HepG2 (cell line): Measurements from ENCODE around the gene CRTC2. TPM values are rescaled to one million over a fixed set of nuclear protein-coding genes. Genes with fewer than 3 reads are reported as not detected.

Experiments
- ARNT2 ChIP-seq: sonication (generic); formaldehyde crosslinking; IDR thresholded peaks from 2 replicates; pipeline ENCODE4 v1.8.0; 2022; ENCODE audit warnings: mild to moderate bottlenecking, low read depth, missing genetic modification reagents, moderate library complexity
- ATF2 ChIP-seq: sonication (generic); formaldehyde crosslinking; IDR thresholded peaks from 2 replicates; pipeline ENCODE4 v1.4.0; 2020; ENCODE audit warnings: missing genetic modification reagents
- CBX2 ChIP-seq, 2 experiments: fragments of 200-600 bp in 1 of 2; sonication (generic); formaldehyde crosslinking in 1 of 2; IDR thresholded peaks; 2 replicates each; pipeline versions ENCODE4 v1.7.0 to v1.8.1; 2018 to 2022; ENCODE audit warnings: low read depth in 2 of 2, low read length in 1 of 2, mild to moderate bottlenecking in 1 of 2, missing genetic modification reagents in 1 of 2
- ELF4 ChIP-seq: sonication (generic); formaldehyde crosslinking; IDR thresholded peaks from 2 replicates; pipeline ENCODE4 v1.5.0; 2020; ENCODE audit warnings: missing genetic modification reagents, mild to moderate bottlenecking, moderate library complexity, borderline replicate concordance
- HNF1B ChIP-seq: sonication (generic); formaldehyde crosslinking; IDR thresholded peaks from 2 replicates; pipeline ENCODE4 v1.5.1; 2020; ENCODE audit warnings: mild to moderate bottlenecking, moderate library complexity, missing genetic modification reagents
- IRX3 ChIP-seq: sonication (generic); formaldehyde crosslinking; IDR thresholded peaks from 2 replicates; pipeline ENCODE4 v1.8.1; 2023; ENCODE audit warnings: mild to moderate bottlenecking, low read depth, missing genetic modification reagents, borderline replicate concordance
- MTF1 ChIP-seq: sonication (generic); formaldehyde crosslinking; IDR thresholded peaks from 2 replicates; pipeline ENCODE4 v1.5.0; 2020; ENCODE audit warnings: missing genetic modification reagents
- TBL1XR1 ChIP-seq: fragments of 150-350 bp; IDR thresholded peaks from 2 replicates; pipeline ENCODE4 v1.6.1; 2014; ENCODE audit warnings: borderline replicate concordance, low read length; ENCODE audit not compliant: partially characterized antibody
- TBP ChIP-seq: sonication (generic); formaldehyde crosslinking; IDR thresholded peaks from 2 replicates; pipeline ENCODE4 v1.5.0; 2020; ENCODE audit warnings: missing genetic modification reagents
- TRIM24 ChIP-seq: sonication (generic); formaldehyde crosslinking; IDR thresholded peaks from 2 replicates; pipeline ENCODE4 v1.8.0; 2022; ENCODE audit warnings: mild to moderate bottlenecking, missing genetic modification reagents
- ZBTB1 ChIP-seq: sonication (generic); formaldehyde crosslinking; IDR thresholded peaks from 2 replicates; pipeline ENCODE4 v1.4.0; 2020; ENCODE audit warnings: missing genetic modification reagents, borderline replicate concordance
- ZEB1 ChIP-seq: IDR thresholded peaks from 2 replicates; pipeline ENCODE4 v1.6.1; 2012; ENCODE audit warnings: mild to moderate bottlenecking, low read depth, inconsistent platforms; ENCODE audit not compliant: insufficient replicate concordance
- ZNF10 ChIP-seq: sonication (generic); formaldehyde crosslinking; IDR thresholded peaks from 2 replicates; pipeline ENCODE4 v1.4.0; 2020; ENCODE audit warnings: mild to moderate bottlenecking, low read depth, missing genetic modification reagents, borderline replicate concordance
- ZNF619 ChIP-seq: sonication (generic); formaldehyde crosslinking; IDR thresholded peaks from 2 replicates; pipeline ENCODE4 v1.4.0; 2020; ENCODE audit warnings: mild to moderate bottlenecking, missing genetic modification reagents
- ZZZ3 ChIP-seq: sonication (generic); formaldehyde crosslinking; IDR thresholded peaks from 2 replicates; pipeline ENCODE4 v1.4.0; 2020; ENCODE audit warnings: missing genetic modification reagents, mild to moderate bottlenecking, borderline replicate concordance
- polyA plus RNA-seq, 8 experiments: library from polyadenylated mRNA; depleted of rRNA in 3 of 8; stranded (reverse) in 7 of 8; unstranded in 1 of 8; fragments of >200 nt; fragmentation: Illumina TruSeq in 4 of 8; extraction: Trizol in 4 of 8; gene quantifications; 2 replicates each; pipeline versions ENCODE4 v1.2.1 to v1.2.3, GENCODE V29; 2011 to 2016; ENCODE audit warnings: low read depth in 4 of 8, missing spikeins in 1 of 8, mixed read lengths in 1 of 8; ENCODE audit not compliant: insufficient read depth in 1 of 8
- total RNA-seq, 5 experiments: library from RNA; depleted of rRNA; stranded (reverse); fragments of >200 nt; fragmentation: Illumina TruSeq; extraction: Trizol; gene quantifications; 2 replicates each; pipeline ENCODE4 v1.2.3, GENCODE V29; 2016; ENCODE audit warnings: low read depth in 1 of 5
- TF ChIP-seq, protein P1 (sequence below): sonication (generic); formaldehyde crosslinking; IDR thresholded peaks from 2 replicates; pipeline ENCODE4 v1.9.0; 2021; ENCODE audit warnings: missing genetic modification reagents, borderline replicate concordance
- TF ChIP-seq, protein P2 (sequence below): sonication (generic); formaldehyde crosslinking; IDR thresholded peaks from 2 replicates; pipeline ENCODE4 v1.8.1; 2022; ENCODE audit warnings: low read depth, mild to moderate bottlenecking, missing genetic modification reagents

The CRTC2 gene
- total and polyA plus RNA-seq, 2 of the 13 experiments (the other 11 are each of a cell fraction or from before 2014, with no cell fraction given), result 6.1 to 26.7 TPM

- TF ChIP-seq HNF1B (CRISPR knock-in tag) (no peak; the same call in 1 of the 2 replicates), ELF4 (CRISPR knock-in tag) (0 out of 2 replicates have a peak, but pooled peaks have one; percentile 87), CBX2 (IDR thresholded peaks at IDR 0.05; ENCODE audit: low read depth, low read length) (no peak), CBX2 (CRISPR knock-in tag; IDR thresholded peaks at IDR 0.05; ENCODE audit: low read depth) (no peak), MTF1 (CRISPR knock-in tag) (no peak), ZNF619 (CRISPR knock-in tag) (peak; percentile 77; the same call in 1 of the 2 replicates), ZEB1 (no peak), TBL1XR1 (no peak), IRX3 (0 out of 2 replicates have a peak, but pooled peaks have one; percentile 77), ZNF10 (CRISPR knock-in tag) (no peak), TBP (CRISPR knock-in tag) (no peak), ARNT2 (CRISPR knock-in tag) (peak; percentile 65; the same call in 1 of the 2 replicates), ZZZ3 (CRISPR knock-in tag) (no peak; the same call in 1 of the 2 replicates), ATF2 (no peak), ZBTB1 (peak; percentile 45; the same call in 1 of the 2 replicates), TRIM24 (CRISPR knock-in tag) (no peak)
- TF ChIP-seq, protein P1, sequence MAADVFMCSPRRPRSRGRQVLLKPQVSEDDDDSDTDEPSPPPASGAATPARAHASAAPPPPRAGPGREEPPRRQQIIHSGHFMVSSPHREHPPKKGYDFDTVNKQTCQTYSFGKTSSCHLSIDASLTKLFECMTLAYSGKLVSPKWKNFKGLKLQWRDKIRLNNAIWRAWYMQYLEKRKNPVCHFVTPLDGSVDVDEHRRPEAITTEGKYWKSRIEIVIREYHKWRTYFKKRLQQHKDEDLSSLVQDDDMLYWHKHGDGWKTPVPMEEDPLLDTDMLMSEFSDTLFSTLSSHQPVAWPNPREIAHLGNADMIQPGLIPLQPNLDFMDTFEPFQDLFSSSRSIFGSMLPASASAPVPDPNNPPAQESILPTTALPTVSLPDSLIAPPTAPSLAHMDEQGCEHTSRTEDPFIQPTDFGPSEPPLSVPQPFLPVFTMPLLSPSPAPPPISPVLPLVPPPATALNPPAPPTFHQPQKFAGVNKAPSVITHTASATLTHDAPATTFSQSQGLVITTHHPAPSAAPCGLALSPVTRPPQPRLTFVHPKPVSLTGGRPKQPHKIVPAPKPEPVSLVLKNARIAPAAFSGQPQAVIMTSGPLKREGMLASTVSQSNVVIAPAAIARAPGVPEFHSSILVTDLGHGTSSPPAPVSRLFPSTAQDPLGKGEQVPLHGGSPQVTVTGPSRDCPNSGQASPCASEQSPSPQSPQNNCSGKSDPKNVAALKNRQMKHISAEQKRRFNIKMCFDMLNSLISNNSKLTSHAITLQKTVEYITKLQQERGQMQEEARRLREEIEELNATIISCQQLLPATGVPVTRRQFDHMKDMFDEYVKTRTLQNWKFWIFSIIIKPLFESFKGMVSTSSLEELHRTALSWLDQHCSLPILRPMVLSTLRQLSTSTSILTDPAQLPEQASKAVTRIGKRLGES (CRISPR knock-in tag), result no peak; the same call in 1 of the 2 replicates
- TF ChIP-seq, protein P2, sequence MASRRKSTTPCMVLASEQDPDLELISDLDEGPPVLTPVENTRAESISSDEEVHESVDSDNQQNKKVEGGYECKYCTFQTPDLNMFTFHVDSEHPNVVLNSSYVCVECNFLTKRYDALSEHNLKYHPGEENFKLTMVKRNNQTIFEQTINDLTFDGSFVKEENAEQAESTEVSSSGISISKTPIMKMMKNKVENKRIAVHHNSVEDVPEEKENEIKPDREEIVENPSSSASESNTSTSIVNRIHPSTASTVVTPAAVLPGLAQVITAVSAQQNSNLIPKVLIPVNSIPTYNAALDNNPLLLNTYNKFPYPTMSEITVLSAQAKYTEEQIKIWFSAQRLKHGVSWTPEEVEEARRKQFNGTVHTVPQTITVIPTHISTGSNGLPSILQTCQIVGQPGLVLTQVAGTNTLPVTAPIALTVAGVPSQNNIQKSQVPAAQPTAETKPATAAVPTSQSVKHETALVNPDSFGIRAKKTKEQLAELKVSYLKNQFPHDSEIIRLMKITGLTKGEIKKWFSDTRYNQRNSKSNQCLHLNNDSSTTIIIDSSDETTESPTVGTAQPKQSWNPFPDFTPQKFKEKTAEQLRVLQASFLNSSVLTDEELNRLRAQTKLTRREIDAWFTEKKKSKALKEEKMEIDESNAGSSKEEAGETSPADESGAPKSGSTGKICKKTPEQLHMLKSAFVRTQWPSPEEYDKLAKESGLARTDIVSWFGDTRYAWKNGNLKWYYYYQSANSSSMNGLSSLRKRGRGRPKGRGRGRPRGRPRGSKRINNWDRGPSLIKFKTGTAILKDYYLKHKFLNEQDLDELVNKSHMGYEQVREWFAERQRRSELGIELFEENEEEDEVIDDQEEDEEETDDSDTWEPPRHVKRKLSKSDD (CRISPR knock-in tag), result no peak; the same call in 1 of the 2 replicates
Measured at GRCh38 chr1:153977250-153978240, 19.1 kb upstream of the CRTC2 start, which contains the start of gene JTB (continued).
